Prostate gland (tissue), 2 donors: Measurements from ENCODE around the gene CCT7. TPM values are rescaled to one million over a fixed set of nuclear protein-coding genes. Genes with fewer than 3 reads are reported as not detected.

Source experiments
- DNase-seq: peaks from one replicate; pipeline ENCODE4 v3.0.0-alpha.2; 2019; ENCODE audit warnings: low spot score
- H3K27ac ChIP-seq, 2 donors: fragments of 200-600 bp; sonication (generic); 2 replicates each; pipeline ENCODE4 v1.5.1; 2017 to 2019
- H3K27me3 ChIP-seq: fragments of 200-600 bp; sonication (generic); replicated peaks from 2 replicates; pipeline ENCODE4 v1.5.1; 2019; ENCODE audit not compliant: insufficient read depth
- H3K36me3 ChIP-seq, 2 donors: fragments of 200-600 bp; sonication (generic); 1 replicate in 1 of 2; 2 replicates in 1 of 2; pipeline versions ENCODE4 v1.5.1 to v1.8.1; 2017 to 2019
- H3K4me1 ChIP-seq: fragments of 200-600 bp; sonication (generic); replicated peaks from 2 replicates; pipeline ENCODE4 v1.5.1; 2019
- H3K4me3 ChIP-seq, 2 donors: fragments of 200-600 bp; sonication (generic); 2 replicates each; pipeline ENCODE4 v1.5.1; 2017 to 2019
- H3K9me3 ChIP-seq: fragments of 200-600 bp; sonication (generic); 2 replicates; pipeline ENCODE4 v1.5.1; 2017
- POLR2A ChIP-seq: fragments of 450-650 bp; IDR thresholded peaks from one replicate; pipeline ENCODE4 v1.6.1; 2016; ENCODE audit warnings: antibody characterized with exemption, mild to moderate bottlenecking
- POLR2AphosphoS5 ChIP-seq: sonication (generic); formaldehyde crosslinking; IDR thresholded peaks from one replicate; pipeline ENCODE4 v1.6.1; 2017; ENCODE audit warnings: antibody characterized with exemption
- WGBS: methylation state at CpG from one replicate; pipeline ENCODE4 v1.1.5; 2018; 5-methylcytosine and 5-hydroxymethylcytosine counted together
- intact Hi-C: fragments of 100-400 bp; cut with DNase I; formaldehyde crosslinking; loops from one replicate; pipeline ENCODE4 v1.14.2; 2022
- total RNA-seq, 2 donors: library from RNA; depleted of rRNA; stranded (reverse); fragments of >200 nt; gene quantifications; one replicate each; pipeline ENCODE4 v1.1.0, GENCODE V29; 2016
- TF ChIP-seq, protein P1 (sequence below), 4 experiments: fragments of 200-600 bp in 2 of 4; fragments of 450-650 bp in 2 of 4; sonication (generic) in 2 of 4; IDR thresholded peaks; 1 replicate in 3 of 4; 2 replicates in 1 of 4; pipeline ENCODE4 v1.5.1; 2016 to 2019; ENCODE audit warnings: antibody characterized with exemption in 4 of 4, mild to moderate bottlenecking in 2 of 4, moderate library complexity in 2 of 4

Gene CCT7
- total RNA-seq, 2 donors from 2014 or later, result 206 to 242 TPM

GRCh38 chr2:73210019-73210418, 24.1 kb upstream of the CCT7 start:
- intact Hi-C loops, result no loop called here
- TF ChIP-seq, protein P1, sequence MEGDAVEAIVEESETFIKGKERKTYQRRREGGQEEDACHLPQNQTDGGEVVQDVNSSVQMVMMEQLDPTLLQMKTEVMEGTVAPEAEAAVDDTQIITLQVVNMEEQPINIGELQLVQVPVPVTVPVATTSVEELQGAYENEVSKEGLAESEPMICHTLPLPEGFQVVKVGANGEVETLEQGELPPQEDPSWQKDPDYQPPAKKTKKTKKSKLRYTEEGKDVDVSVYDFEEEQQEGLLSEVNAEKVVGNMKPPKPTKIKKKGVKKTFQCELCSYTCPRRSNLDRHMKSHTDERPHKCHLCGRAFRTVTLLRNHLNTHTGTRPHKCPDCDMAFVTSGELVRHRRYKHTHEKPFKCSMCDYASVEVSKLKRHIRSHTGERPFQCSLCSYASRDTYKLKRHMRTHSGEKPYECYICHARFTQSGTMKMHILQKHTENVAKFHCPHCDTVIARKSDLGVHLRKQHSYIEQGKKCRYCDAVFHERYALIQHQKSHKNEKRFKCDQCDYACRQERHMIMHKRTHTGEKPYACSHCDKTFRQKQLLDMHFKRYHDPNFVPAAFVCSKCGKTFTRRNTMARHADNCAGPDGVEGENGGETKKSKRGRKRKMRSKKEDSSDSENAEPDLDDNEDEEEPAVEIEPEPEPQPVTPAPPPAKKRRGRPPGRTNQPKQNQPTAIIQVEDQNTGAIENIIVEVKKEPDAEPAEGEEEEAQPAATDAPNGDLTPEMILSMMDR (IDR thresholded peaks at IDR 0.05), result no peak
- TF ChIP-seq POLR2AphosphoS5 (no peak), POLR2A (no peak)
- Histone ChIP-seq H3K36me3 (no peaks in the 10 kb centered on the region), H3K4me3 (no peak overlapping the region), H3K4me1 (no peaks in the 10 kb centered on the region), H3K9me3 (no peaks in the 10 kb centered on the region), H3K27ac (no peak overlapping the region), H3K27me3 (no peaks in the 10 kb centered on the region)
- no peak for DNase-seq
- 76% methylated on average over 4 of the region's 4 CpGs for WGBS

DNA sequence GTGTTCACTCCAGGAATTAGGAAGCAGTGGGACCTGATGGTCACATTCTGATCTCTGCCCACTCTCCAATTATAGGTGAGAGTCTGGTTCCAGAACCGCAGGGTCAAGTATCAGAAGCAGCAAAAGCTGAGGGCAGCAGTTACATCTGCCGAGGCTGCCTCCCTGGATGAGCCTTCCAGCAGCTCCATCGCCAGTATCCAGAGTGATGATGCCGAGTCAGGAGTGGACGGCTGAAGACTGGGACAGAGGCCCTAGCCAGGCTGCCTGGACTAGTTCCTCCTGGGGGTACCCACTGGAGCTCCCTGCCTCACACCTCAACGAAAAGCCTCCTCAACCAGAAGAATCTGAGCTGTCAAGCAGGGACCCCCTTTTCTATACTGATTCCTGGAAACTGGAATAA, 23.4 kb upstream of the CCT7 start:
- 91% methylated on average over 6 of the region's 6 CpGs for WGBS
- intact Hi-C loops, result no loop called here
- TF ChIP-seq POLR2A, result no peak
- TF ChIP-seq, protein P1 (IDR thresholded peaks at IDR 0.05), result no peak
- TF ChIP-seq POLR2AphosphoS5, result no peak
- Histone ChIP-seq H3K9me3 (no peaks in the 10 kb centered on the region), H3K27me3 (no peaks in the 10 kb centered on the region), H3K27ac (no peak overlapping the region), H3K36me3 (no peaks in the 10 kb centered on the region), H3K4me1 (no peaks in the 10 kb centered on the region), H3K4me3 (no peak overlapping the region)
- no peak for DNase-seq

DNA sequence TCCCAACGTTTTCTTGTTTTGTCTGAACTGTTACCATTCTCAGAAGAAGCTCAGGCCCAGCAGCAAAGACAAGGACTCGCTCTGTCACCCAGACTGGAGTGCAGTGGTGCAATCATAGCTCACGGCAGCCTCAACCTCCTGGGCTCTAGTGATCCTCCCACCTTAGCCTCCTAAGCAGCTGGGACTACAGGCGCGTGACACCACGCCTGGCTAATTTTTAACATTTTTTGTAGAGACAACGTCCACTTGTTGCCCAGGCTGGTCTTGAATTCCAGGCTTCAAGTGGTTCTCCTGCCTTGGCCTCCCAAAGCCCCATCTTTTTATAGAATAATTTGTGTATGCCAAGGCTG, 22.0 kb upstream of the CCT7 start:
- Histone ChIP-seq H3K27me3 (no peaks in the 10 kb centered on the region), H3K4me3 (no peak overlapping the region), H3K36me3 (no peaks in the 10 kb centered on the region), H3K27ac (no peak overlapping the region), H3K9me3 (no peaks in the 10 kb centered on the region), H3K4me1 (no peaks in the 10 kb centered on the region)
- intact Hi-C loops, result no loop called here
- WGBS, result 80% methylated on average over 7 of the region's 7 CpGs
- TF ChIP-seq POLR2A (no peak), POLR2AphosphoS5 (no peak)
- TF ChIP-seq, protein P1 (IDR thresholded peaks at IDR 0.05), result no peak
- no peak for DNase-seq

DNA sequence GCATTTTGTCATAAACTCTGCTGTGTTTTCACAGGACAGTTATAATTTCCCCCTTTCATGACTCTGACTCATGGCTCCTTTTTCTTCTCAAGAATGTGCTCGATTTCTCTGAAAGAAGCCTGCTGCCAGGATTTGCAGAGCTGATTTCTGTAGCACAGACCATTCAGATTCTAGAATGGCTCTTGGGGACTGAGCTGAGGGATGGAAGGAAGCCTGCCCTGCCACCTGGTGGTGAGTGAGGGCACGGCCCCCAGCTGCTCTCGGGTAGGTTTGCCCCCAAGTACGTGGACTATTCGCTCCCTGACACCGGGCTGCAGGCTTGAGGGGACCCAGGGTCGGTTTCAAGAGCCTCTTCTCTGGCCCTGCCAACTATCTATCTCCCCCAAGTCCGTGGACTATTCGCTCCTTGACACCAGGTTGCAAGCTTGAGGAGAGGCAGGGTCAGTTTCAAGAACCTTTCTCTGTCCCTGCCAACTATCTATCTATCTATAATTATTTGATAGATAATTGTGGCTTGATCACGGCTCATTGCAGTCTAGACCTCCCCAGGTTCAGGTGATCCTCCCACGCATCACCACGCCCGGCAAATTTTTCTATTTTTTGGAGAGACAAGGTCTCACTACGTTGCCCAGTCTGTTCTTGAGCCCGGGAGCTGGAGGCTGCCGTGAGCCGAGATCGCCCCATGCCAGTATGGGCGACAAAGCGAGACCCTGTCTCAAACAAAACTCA, 21.5 kb upstream of the CCT7 start:
- peak; percentile 36 for DNase-seq
- intact Hi-C loops, result no loop called here

More for the DNA sequence above, 21.5 kb upstream of the CCT7 start:
- Histone ChIP-seq H3K27ac (no peak overlapping the region), H3K4me1 (no peaks in the 10 kb centered on the region), H3K4me3 (no peak overlapping the region), H3K36me3 (no peaks in the 10 kb centered on the region), H3K27me3 (no peaks in the 10 kb centered on the region), H3K9me3 (no peaks in the 10 kb centered on the region)
- TF ChIP-seq POLR2A (no peak), POLR2AphosphoS5 (peak; percentile 6)
- TF ChIP-seq, protein P1 (IDR thresholded peaks at IDR 0.05), result peak; percentile 60 to 80 (median 66)
- WGBS, result 58% methylated on average over 20 of the region's 20 CpGs
